ENCODE measurements around the gene COQ9.

DNA sequence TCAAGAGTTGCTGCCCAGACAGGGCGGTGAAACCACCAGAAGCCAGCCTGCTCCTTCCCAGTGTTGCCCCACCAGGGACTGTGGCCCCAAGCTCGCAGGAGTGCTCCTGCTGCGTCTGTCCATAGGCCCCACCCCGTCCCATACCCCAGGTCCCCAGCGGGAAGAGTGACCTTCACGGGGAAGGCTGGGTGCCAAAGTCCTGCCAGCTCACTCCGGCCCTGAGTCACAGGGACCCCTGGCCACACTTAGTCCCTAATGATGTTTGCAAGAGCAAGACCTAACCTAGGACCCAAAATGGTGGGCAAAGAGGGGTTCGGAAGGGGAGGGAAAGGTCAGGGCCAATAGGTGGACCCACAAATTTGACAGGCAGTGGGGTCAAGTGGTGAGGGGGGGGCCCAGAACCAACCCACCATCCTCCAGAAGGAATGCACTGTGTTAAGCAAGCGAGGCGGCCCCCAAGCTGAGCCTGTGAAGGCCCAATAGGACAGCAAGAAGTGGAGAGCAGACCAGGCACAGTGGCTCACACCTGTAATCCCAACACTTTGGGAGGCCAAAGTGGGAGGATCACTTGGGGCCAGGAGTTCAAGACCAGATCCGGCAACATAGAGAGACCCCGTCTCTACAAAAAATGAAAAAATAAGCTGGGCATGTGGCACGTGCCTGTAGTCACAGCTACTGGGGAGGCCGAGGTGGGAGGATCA, 35.7 kb downstream of the COQ9 start:
- TF ChIP-seq, protein P1, sequence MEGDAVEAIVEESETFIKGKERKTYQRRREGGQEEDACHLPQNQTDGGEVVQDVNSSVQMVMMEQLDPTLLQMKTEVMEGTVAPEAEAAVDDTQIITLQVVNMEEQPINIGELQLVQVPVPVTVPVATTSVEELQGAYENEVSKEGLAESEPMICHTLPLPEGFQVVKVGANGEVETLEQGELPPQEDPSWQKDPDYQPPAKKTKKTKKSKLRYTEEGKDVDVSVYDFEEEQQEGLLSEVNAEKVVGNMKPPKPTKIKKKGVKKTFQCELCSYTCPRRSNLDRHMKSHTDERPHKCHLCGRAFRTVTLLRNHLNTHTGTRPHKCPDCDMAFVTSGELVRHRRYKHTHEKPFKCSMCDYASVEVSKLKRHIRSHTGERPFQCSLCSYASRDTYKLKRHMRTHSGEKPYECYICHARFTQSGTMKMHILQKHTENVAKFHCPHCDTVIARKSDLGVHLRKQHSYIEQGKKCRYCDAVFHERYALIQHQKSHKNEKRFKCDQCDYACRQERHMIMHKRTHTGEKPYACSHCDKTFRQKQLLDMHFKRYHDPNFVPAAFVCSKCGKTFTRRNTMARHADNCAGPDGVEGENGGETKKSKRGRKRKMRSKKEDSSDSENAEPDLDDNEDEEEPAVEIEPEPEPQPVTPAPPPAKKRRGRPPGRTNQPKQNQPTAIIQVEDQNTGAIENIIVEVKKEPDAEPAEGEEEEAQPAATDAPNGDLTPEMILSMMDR (IDR thresholded peaks at IDR 0.05) = no peak
- no peak for TF ChIP-seq POLR2A (IDR thresholded peaks at IDR 0.05)

All from heart left ventricle (tissue), 13 donors.